Measurements from ENCODE around the gene GSTO1.

- TF ChIP-seq, protein P1, sequence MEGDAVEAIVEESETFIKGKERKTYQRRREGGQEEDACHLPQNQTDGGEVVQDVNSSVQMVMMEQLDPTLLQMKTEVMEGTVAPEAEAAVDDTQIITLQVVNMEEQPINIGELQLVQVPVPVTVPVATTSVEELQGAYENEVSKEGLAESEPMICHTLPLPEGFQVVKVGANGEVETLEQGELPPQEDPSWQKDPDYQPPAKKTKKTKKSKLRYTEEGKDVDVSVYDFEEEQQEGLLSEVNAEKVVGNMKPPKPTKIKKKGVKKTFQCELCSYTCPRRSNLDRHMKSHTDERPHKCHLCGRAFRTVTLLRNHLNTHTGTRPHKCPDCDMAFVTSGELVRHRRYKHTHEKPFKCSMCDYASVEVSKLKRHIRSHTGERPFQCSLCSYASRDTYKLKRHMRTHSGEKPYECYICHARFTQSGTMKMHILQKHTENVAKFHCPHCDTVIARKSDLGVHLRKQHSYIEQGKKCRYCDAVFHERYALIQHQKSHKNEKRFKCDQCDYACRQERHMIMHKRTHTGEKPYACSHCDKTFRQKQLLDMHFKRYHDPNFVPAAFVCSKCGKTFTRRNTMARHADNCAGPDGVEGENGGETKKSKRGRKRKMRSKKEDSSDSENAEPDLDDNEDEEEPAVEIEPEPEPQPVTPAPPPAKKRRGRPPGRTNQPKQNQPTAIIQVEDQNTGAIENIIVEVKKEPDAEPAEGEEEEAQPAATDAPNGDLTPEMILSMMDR (IDR thresholded peaks at IDR 0.05) = no peak
- no peak for TF ChIP-seq POLR2A (IDR thresholded peaks at IDR 0.05)
Measured at GRCh38 chr10:104216631-104217030, 38.1 kb upstream of the GSTO1 start.
